K562 (cell line): ENCODE data around the gene HSPB1. TPM values are rescaled to one million over a fixed set of nuclear protein-coding genes. Genes with fewer than 3 reads are reported as not detected.

Experiments used
- ATAC-seq: fragments of 200-7000 bp; cut with Tn5 transposase; 3 replicates; pipeline ENCODE4 v1.9.1; 2020; ENCODE audit warnings: moderate library complexity
- BruUV-seq: library from RNA; stranded (reverse); fragments of 400-500 nt; replicated peaks from 2 replicates; lab custom pipeline; 2021; lab: Mats Ljungman, UMichigan
- CTCF ChIA-PET: fragments of 300-600 bp; formaldehyde crosslinking; extraction: SDS; loops from one replicate; lab custom pipeline; 2021; ENCODE audit warnings: low intra/inter-chr PET ratio; lab: Yijun Ruan, JAX
- POLR2A ChIA-PET: fragments of 300-600, 350-650 bp; sonication (Branson Sonifier 250); formaldehyde crosslinking; extraction: SDS; loops from one replicate; lab custom pipeline; 2021; ENCODE audit warnings: antibody characterized with exemption, inconsistent platforms; lab: Yijun Ruan, JAX
- DNase-seq, 4 experiments: peaks; one replicate each; pipeline versions ENCODE4 v3.0.0 to v3.0.0-alpha.2; 2011 to 2018; ENCODE audit warnings: low spot score in 3 of 4, mixed read lengths in 3 of 4; ENCODE audit errors: extremely low read depth in 1 of 4
- FAIRE-seq: peaks from 2 replicates; lab custom pipeline; 2011; peaks lifted over from hg19 to GRCh38; lab: Jason Lieb, UNC
- H2AFZ ChIP-seq: 2 replicates; pipeline ENCODE4 v1.6.0; 2011; ENCODE audit warnings: low read depth, low read length, control low read depth, inconsistent platforms
- H3K27ac ChIP-seq: fragments of 200-600 bp; 3 replicates; pipeline ENCODE4 v1.8.0; 2011; ENCODE audit warnings: low read depth, mild to moderate bottlenecking, control low read depth, inconsistent platforms, low read length, moderate library complexity, mixed read lengths; ENCODE audit errors: extremely low read depth
- H3K27me3 ChIP-seq, 2 experiments: fragments of 300-600 bp in 1 of 2; 2 replicates in 1 of 2; 3 replicates in 1 of 2; pipeline versions ENCODE4 v1.6.0 to v1.8.0; 2011; ENCODE audit warnings: inconsistent platforms in 2 of 2, low read length in 2 of 2, mild to moderate bottlenecking in 1 of 2, mixed read lengths in 1 of 2, moderate library complexity in 1 of 2; ENCODE audit not compliant: control insufficient read depth in 2 of 2, insufficient read depth in 2 of 2
- H3K36me3 ChIP-seq: fragments of 300-600 bp; 3 replicates; pipeline ENCODE4 v1.8.0; 2011; ENCODE audit warnings: mild to moderate bottlenecking, low read length, inconsistent platforms; ENCODE audit not compliant: control insufficient read depth, insufficient read depth
- H3K4me1 ChIP-seq, 2 experiments: fragments of 200-600 bp in 1 of 2; replicated peaks in 1 of 2; 2 replicates in 1 of 2; 3 replicates in 1 of 2; pipeline versions ENCODE4 v1.5.1 to v1.8.0; 2011; ENCODE audit warnings: inconsistent platforms in 2 of 2, low read length in 2 of 2, mild to moderate bottlenecking in 1 of 2, mixed read lengths in 1 of 2, moderate library complexity in 1 of 2; ENCODE audit not compliant: control insufficient read depth in 2 of 2, insufficient read depth in 2 of 2
- H3K4me2 ChIP-seq: 2 replicates; pipeline ENCODE4 v1.6.1; 2011; ENCODE audit warnings: low read length, control low read depth, inconsistent platforms, mixed read lengths; ENCODE audit not compliant: insufficient read depth
- H3K4me3 ChIP-seq: fragments of 200-600 bp; sonication (generic), shearing (Covaris generic); 2 replicates; pipeline ENCODE4 v1.5.1; 2016; ENCODE audit warnings: control low read depth, inconsistent platforms
- H3K79me2 ChIP-seq: fragments of 200-600 bp; 3 replicates; pipeline ENCODE4 v1.8.0; 2011; ENCODE audit warnings: low read length, inconsistent platforms; ENCODE audit not compliant: control insufficient read depth, insufficient read depth
- H3K9ac ChIP-seq, 2 experiments: 2 replicates each; pipeline versions ENCODE4 v1.6.0 to v1.6.1; 2011; ENCODE audit warnings: low read depth in 2 of 2, low read length in 2 of 2, control low read depth in 1 of 2, inconsistent platforms in 1 of 2, mild to moderate bottlenecking in 1 of 2, mixed read lengths in 1 of 2; ENCODE audit not compliant: insufficient read depth in 1 of 2
- H3K9me1 ChIP-seq: one replicate; pipeline ENCODE4 v1.6.0; 2011; ENCODE audit warnings: inconsistent platforms, mild to moderate bottlenecking, low read length, moderate library complexity; ENCODE audit not compliant: control insufficient read depth, insufficient read depth
- H3K9me3 ChIP-seq: replicated peaks from 2 replicates; pipeline ENCODE4 v1.5.1; 2011; ENCODE audit warnings: low read depth, low read length, inconsistent platforms; ENCODE audit not compliant: control insufficient read depth, insufficient read depth
- H4K20me1 ChIP-seq: replicated peaks from 2 replicates; pipeline ENCODE4 v1.6.1; 2011; ENCODE audit warnings: low read length, inconsistent platforms, mixed read lengths; ENCODE audit not compliant: control insufficient read depth, insufficient read depth
- ADNP ChIP-seq: fragments of 200-800 bp; sonication (Bioruptor generic); IDR thresholded peaks from 2 replicates; pipeline ENCODE4 v1.6.1; 2016; ENCODE audit warnings: missing genetic modification characterization, missing compliant biosample characterization
- E2F1 ChIP-seq: sonication (generic); formaldehyde crosslinking; IDR thresholded peaks from 2 replicates; pipeline ENCODE4 v1.8.1; 2023; ENCODE audit warnings: mild to moderate bottlenecking, missing genetic modification reagents, moderate library complexity
- EWSR1 ChIP-seq: fragments of 450-650 bp; IDR thresholded peaks from 2 replicates; pipeline ENCODE4 v1.6.1; 2018; ENCODE audit warnings: borderline replicate concordance, mild to moderate bottlenecking, low read depth, moderate library complexity; ENCODE audit not compliant: partially characterized antibody
- HLTF ChIP-seq: fragments of 450-650 bp; IDR thresholded peaks from 2 replicates; pipeline ENCODE4 v1.6.1; 2016
- KAT8 ChIP-seq: fragments of 450-650 bp; IDR thresholded peaks from 2 replicates; pipeline ENCODE4 v1.6.1; 2016; ENCODE audit warnings: low read depth, mild to moderate bottlenecking
- LCOR ChIP-seq: sonication (generic); formaldehyde crosslinking; IDR thresholded peaks from 2 replicates; pipeline ENCODE4 v1.8.0; 2022; ENCODE audit warnings: mild to moderate bottlenecking, missing genetic modification reagents
- MLX ChIP-seq, 2 experiments: fragments of 450-650 bp in 1 of 2; sonication (generic) in 1 of 2; formaldehyde crosslinking; conservative IDR thresholded peaks; 2 replicates each; pipeline versions ENCODE4 v1.4.0 to v1.8.1; 2020 to 2022; ENCODE audit warnings: mild to moderate bottlenecking in 1 of 2, missing genetic modification reagents in 1 of 2
- OTX1 ChIP-seq: fragments of 450-650 bp; formaldehyde crosslinking; IDR thresholded peaks from 2 replicates; pipeline ENCODE4 v1.4.0; 2022; ENCODE audit warnings: mild to moderate bottlenecking
- PHTF2 ChIP-seq: fragments of 250-450 bp; sonication (Bioruptor Pico); IDR thresholded peaks from 2 replicates; pipeline ENCODE4 v1.5.0; 2021; ENCODE audit warnings: mild to moderate bottlenecking
- POLR2A ChIP-seq: fragments of 450-650 bp; conservative IDR thresholded peaks from 2 replicates; pipeline ENCODE4 v1.6.1; 2016
- RBBP5 ChIP-seq: fragments of 200-600 bp; sonication (generic); IDR thresholded peaks from 2 replicates; pipeline ENCODE4 v1.6.1; 2012; ENCODE audit warnings: borderline replicate concordance, mild to moderate bottlenecking, low read length, control low read depth, inconsistent platforms; ENCODE audit not compliant: insufficient read depth, poor library complexity, severe bottlenecking
- RCOR1 ChIP-seq, 2 experiments: IDR thresholded peaks; 2 replicates each; pipeline ENCODE4 v1.6.1; 2012; ENCODE audit warnings: low read depth in 2 of 2, low read length in 2 of 2, borderline replicate concordance in 1 of 2, improper control_type of control experiment in 1 of 2
- RFX5 ChIP-seq: IDR thresholded peaks from 2 replicates; pipeline ENCODE4 v1.6.1; 2011; ENCODE audit warnings: low read depth, mild to moderate bottlenecking, improper control_type of control experiment, low read length
- TCF3 ChIP-seq: sonication (generic); formaldehyde crosslinking; IDR thresholded peaks from 2 replicates; pipeline ENCODE4 v1.4.0; 2020; ENCODE audit warnings: mild to moderate bottlenecking, missing genetic modification reagents
- ZNF134 ChIP-seq: fragments of 250-450 bp; sonication (Bioruptor Pico); conservative IDR thresholded peaks from 2 replicates; pipeline ENCODE4 v1.4.0; 2020
- WGBS: fragments of 100-300 bp; shearing (Covaris generic); methylation state at CpG from one replicate; pipeline ENCODE4 v1.1.6; 2016; ENCODE audit warnings: low coverage, mixed read lengths; ENCODE audit not compliant: insufficient coverage; ENCODE audit errors: missing lambda C conversion rate; 5-methylcytosine and 5-hydroxymethylcytosine counted together
- in situ Hi-C: fragments of 300-500 bp; cut with MboI; formaldehyde crosslinking; loops from 4 replicates; pipeline ENCODE4 v1.15.0; 2018; ENCODE audit warnings: inconsistent platforms, mixed read lengths
- intact Hi-C: fragments of 100-400 bp; cut with micrococcal nuclease; formaldehyde crosslinking; loops from 2 replicates; pipeline ENCODE4 v1.14.2; 2022
- polyA plus RNA-seq, 8 experiments: library from polyadenylated mRNA; depleted of rRNA in 4 of 8; stranded (reverse) in 5 of 8; unstranded in 3 of 8; fragments of >200 nt; fragmentation: Nextera tagmentation in 2 of 8; fragmentation: Illumina TruSeq in 1 of 8; extraction: Ambion mirVana in 2 of 8; extraction: Trizol in 1 of 8; gene quantifications; 2 replicates each; pipeline versions ENCODE4 v1.2.1 to v1.2.3, GENCODE V29; 2011 to 2014; ENCODE audit warnings: inconsistent platforms in 1 of 8, missing spikeins in 1 of 8
- total RNA-seq, 7 experiments: library from RNA; depleted of rRNA in 6 of 7; stranded (reverse); fragments of >200 nt in 6 of 7; fragmentation: Illumina TruSeq in 2 of 7; extraction: Trizol in 2 of 7; gene quantifications; 2 replicates each; pipeline versions ENCODE4 v1.2.1 to v1.2.3, GENCODE V29; 2011 to 2021; ENCODE audit warnings: low replicate concordance in 1 of 7

Gene HSPB1
- total and polyA plus RNA-seq, 9 of the 15 experiments (the other 6 are each of a cell fraction or from before 2014, with no cell fraction given), result 27.1 to 522 (median 138) TPM

- Histone ChIP-seq H3K79me2 (peaks cover 98% of the 10 kb centered on the region), H3K27me3 (no peaks in the 10 kb centered on the region), H3K9me1 (no peaks in the 10 kb centered on the region), H3K36me3 (peaks cover 85% of the 10 kb centered on the region), H3K9ac (no peak overlapping the region), H2AFZ (no peak overlapping the region), H4K20me1 (peaks cover 39% of the 10 kb centered on the region), H3K4me1 (peaks cover 25 to 26% of the 10 kb centered on the region in 2 experiments; a peak in 4 of 5 replicates), H3K27ac (peak overlapping the region; percentile 18; the same call in 1 of the 3 replicates), H3K4me3 (no peak overlapping the region), H3K4me2 (no peak overlapping the region), H3K9me3 (no peaks in the 10 kb centered on the region)
- TF ChIP-seq TCF3 (CRISPR knock-in tag), result no peak
- TF ChIP-seq ADNP (tag), result no peak
- no peak for TF ChIP-seq RFX5
- no peak for TF ChIP-seq KAT8
- TF ChIP-seq PHTF2 (CRISPR knock-in tag), result no peak
- 0 out of 2 replicates have a peak, but pooled peaks have one; percentile 33 for TF ChIP-seq POLR2A
- TF ChIP-seq HLTF, result no peak
- TF ChIP-seq E2F1 (CRISPR knock-in tag), result 0 out of 2 replicates have a peak, but pooled peaks have one; percentile 15
- no peak for TF ChIP-seq ZNF134 (CRISPR knock-in tag)
- no peak for TF ChIP-seq OTX1 (CRISPR knock-in tag)
- TF ChIP-seq LCOR (CRISPR knock-in tag), result no peak
- TF ChIP-seq RCOR1 (IDR thresholded peaks at IDR 0.05; ENCODE audit: borderline replicate concordance in 1 of 2, low read depth in 2 of 2, low read length in 2 of 2), result no peak
- 0 out of 4 replicates have a peak, but pooled peaks of 1 of the 2 experiments have one; percentile 12 for TF ChIP-seq MLX (CRISPR knock-in tag; conservative IDR thresholded peaks at IDR 0.05)
- no peak for TF ChIP-seq EWSR1
- no peak for TF ChIP-seq RBBP5
- FAIRE-seq, result no peak
- 85% methylated on average over 5 of the region's 6 CpGs for WGBS
- BruUV-seq, result no TSS peak
- DNase-seq, result no peak
- ATAC-seq, result no peak
- intact Hi-C loops, result no loop called here
- ChIA-PET POLR2A (interaction anchor here (0.9 kb wide), 1 partner anchor 10 kb away, joined by 3 read pairs; no protein-coding TSS in a partner anchor), CTCF (no interaction called here)
- in situ Hi-C loops, result no loop called here
Measured at GRCh38 chr7:76337147-76337546, 34.7 kb downstream of the HSPB1 start.
